ENCODE measurements around the gene VAPB. TPM values are rescaled to one million over a fixed set of nuclear protein-coding genes. Genes with fewer than 3 reads are reported as not detected.

VAPB gene
- total RNA-seq, 5 donors from 2014 or later (not counting 1 experiment from before 2014, with no cell fraction given): 26.4 to 35.0 (median 30.8) TPM

DNA sequence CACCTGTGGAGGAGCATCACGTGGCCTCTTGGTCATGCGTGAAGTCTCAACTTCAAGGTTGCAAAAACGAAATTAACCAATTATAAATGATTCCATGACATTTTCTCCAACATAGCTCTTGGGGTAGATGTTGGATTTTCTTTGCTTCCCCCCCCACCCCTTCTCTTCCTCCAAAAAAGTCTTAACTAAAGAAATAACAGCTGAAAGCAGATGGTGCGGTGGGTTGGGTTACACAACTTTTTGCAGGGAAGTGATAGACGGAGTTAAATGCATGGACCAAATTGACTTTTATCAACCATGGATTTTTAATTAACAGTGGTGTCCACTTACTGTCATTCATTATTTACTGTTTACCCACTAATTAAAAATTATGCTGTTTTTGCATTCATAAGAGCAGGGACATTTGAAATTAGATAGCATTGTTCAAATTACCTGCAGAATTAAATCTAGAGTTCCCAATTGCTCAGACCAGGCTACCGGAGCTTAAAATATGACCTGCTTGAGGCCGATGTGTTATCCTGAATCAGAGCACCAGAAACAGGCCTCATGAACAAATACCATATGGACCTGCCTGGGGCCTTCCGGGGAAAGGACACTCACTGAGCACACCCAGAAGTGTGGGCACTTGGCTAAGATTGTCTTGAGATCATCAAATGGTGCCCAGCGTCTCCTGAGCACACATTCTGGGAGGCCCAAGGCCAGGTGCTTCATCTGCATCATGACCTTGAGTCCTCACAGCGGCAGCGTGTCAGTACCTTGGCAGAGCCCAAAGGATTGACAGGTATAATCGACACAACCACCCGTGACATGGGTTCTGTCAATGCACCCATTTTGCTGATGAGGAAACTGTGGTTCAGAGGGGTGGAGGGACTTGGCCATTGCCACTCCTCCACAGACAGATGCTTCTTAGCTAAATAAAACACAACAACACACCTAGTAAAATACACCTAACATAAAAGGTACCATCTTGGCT lies 84.7 kb downstream of the VAPB start:
- Mint-ChIP-seq H3K4me1 (no peaks in the 10 kb centered on the region), H3K4me3 (no peak overlapping the region), H3K27ac (no peak overlapping the region), H3K36me3 (no peaks in the 10 kb centered on the region), H3K27me3 (no peaks in the 10 kb centered on the region), H3K9me3 (peaks cover 0 to 3% (median 0%) of the 10 kb centered on the region in 3 donors)
- H3K27me3 ChIP-seq (replicated peaks in 1 of 2; ENCODE audit: control insufficient read depth in 2 of 2, extremely low read depth in 1 of 2, insufficient read depth in 2 of 2, low read length in 1 of 2): no peaks in the 10 kb centered on the region
- no peak overlapping the region for H3K4me3 ChIP-seq (ENCODE audit: control insufficient read depth in 1 of 2, extremely low read depth in 1 of 2, low read length in 1 of 2)
- no peaks in the 10 kb centered on the region for H3K4me1 ChIP-seq (ENCODE audit: control insufficient read depth in 1 of 2, extremely low read depth in 1 of 2, insufficient read depth in 2 of 2, low read length in 2 of 2)
- DNase-seq (no peak), ATAC-seq (replicated peaks in 1 of 4) (no peak)
- no peak overlapping the region for H3K27ac ChIP-seq (ENCODE audit: low read length)
- 95% methylated on average over 5 of the region's 13 CpGs for WGBS (ENCODE audit: insufficient coverage)
- H3K9me3 ChIP-seq: no peaks in the 10 kb centered on the region
- CTCF ChIA-PET: interaction anchor here in 1 of 2 donors (0.6 kb wide), 1 partner anchor 31 kb away, joined by 3 read pairs; no protein-coding TSS in a partner anchor
- no peaks in the 10 kb centered on the region for H3K36me3 ChIP-seq (ENCODE audit: control insufficient read depth in 2 of 2, extremely low read depth in 1 of 2, insufficient read depth in 1 of 2, low read length in 1 of 2)
- POLR2A ChIA-PET: interaction anchor here in 1 of 2 donors (0.5 kb wide), 1 partner anchor 268 kb away, joined by 3 read pairs; no protein-coding TSS in a partner anchor

DNA sequence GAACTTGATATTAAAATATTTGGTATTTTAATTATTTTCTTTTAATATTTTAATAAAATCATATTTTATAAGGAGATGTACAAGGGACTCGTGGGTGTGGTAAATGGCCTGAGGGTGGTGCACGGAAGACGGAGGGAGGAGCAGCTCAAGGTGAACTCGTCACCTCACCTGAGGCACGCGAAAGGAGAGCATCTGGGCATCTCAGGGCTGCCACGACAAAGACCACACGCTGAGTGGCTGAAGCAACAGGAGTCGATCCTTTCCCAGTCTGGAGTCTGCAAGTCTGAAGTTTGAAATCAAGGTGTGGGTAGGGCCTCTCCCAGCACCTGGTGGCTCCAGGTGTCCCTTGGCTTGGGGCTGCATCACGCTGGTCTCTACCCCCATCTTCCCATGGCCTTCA lies 86.4 kb downstream of the VAPB start:
- DNase-seq (no peak), ATAC-seq (replicated peaks in 1 of 4) (no peak)
- Histone ChIP-seq H3K27me3 (replicated peaks in 1 of 2; ENCODE audit: control insufficient read depth in 2 of 2, extremely low read depth in 1 of 2, insufficient read depth in 2 of 2, low read length in 1 of 2) (no peaks in the 10 kb centered on the region), H3K4me3 (ENCODE audit: control insufficient read depth in 1 of 2, extremely low read depth in 1 of 2, low read length in 1 of 2) (no peak overlapping the region), H3K36me3 (ENCODE audit: control insufficient read depth in 2 of 2, extremely low read depth in 1 of 2, insufficient read depth in 1 of 2, low read length in 1 of 2) (no peaks in the 10 kb centered on the region), H3K9me3 (no peaks in the 10 kb centered on the region), H3K27ac (ENCODE audit: low read length) (no peak overlapping the region), H3K4me1 (ENCODE audit: control insufficient read depth in 1 of 2, extremely low read depth in 1 of 2, insufficient read depth in 2 of 2, low read length in 2 of 2) (no peaks in the 10 kb centered on the region)
- no peak overlapping the region for H3K4me3 Mint-ChIP-seq
- POLR2A ChIA-PET: no interaction called here
- H3K9me3 Mint-ChIP-seq: peaks cover 0 to 3% (median 0%) of the 10 kb centered on the region in 3 donors
- CTCF ChIA-PET: no interaction called here
- H3K4me1 Mint-ChIP-seq: no peaks in the 10 kb centered on the region
- no peak overlapping the region for H3K27ac Mint-ChIP-seq
- WGBS (ENCODE audit: insufficient coverage): 89% methylated on average over 9 of the region's 10 CpGs
- H3K36me3 Mint-ChIP-seq: no peaks in the 10 kb centered on the region
- H3K27me3 Mint-ChIP-seq: no peaks in the 10 kb centered on the region

- Mint-ChIP-seq H3K27me3 (peaks cover 0 to 13% of the 10 kb centered on the region in 2 donors), H3K36me3 (no peaks in the 10 kb centered on the region), H3K27ac (no peak overlapping the region), H3K4me3 (no peak overlapping the region), H3K9me3 (peaks cover 0 to 3% (median 0%) of the 10 kb centered on the region in 3 donors), H3K4me1 (peaks cover 4 to 8% (median 7%) of the 10 kb centered on the region in 3 donors)
- ATAC-seq (replicated peaks in 1 of 4) (no peak), DNase-seq (no peak)
- peaks cover 0 to 16% of the 10 kb centered on the region in 2 experiments for H3K27me3 ChIP-seq (replicated peaks in 1 of 2; ENCODE audit: control insufficient read depth in 2 of 2, extremely low read depth in 1 of 2, insufficient read depth in 2 of 2, low read length in 1 of 2)
- ChIA-PET CTCF (no interaction called here), POLR2A (interaction anchor here in 1 of 2 donors (0.6 kb wide), 1 partner anchor 1721 kb away, joined by 3 read pairs; no protein-coding TSS in a partner anchor)
- no peaks in the 10 kb centered on the region for H3K9me3 ChIP-seq
- H3K36me3 ChIP-seq (ENCODE audit: control insufficient read depth in 2 of 2, extremely low read depth in 1 of 2, insufficient read depth in 1 of 2, low read length in 1 of 2): no peaks in the 10 kb centered on the region
- H3K4me1 ChIP-seq (ENCODE audit: control insufficient read depth in 1 of 2, extremely low read depth in 1 of 2, insufficient read depth in 2 of 2, low read length in 2 of 2): no peaks in the 10 kb centered on the region
- H3K27ac ChIP-seq (ENCODE audit: low read length): no peak overlapping the region
- 33% methylated on average over 1 of the region's 3 CpGs for WGBS (ENCODE audit: insufficient coverage)
- no peak overlapping the region for H3K4me3 ChIP-seq (ENCODE audit: control insufficient read depth in 1 of 2, extremely low read depth in 1 of 2, low read length in 1 of 2)
Measured at GRCh38 chr20:58478141-58478805, 89.2 kb downstream of the VAPB start.

DNA sequence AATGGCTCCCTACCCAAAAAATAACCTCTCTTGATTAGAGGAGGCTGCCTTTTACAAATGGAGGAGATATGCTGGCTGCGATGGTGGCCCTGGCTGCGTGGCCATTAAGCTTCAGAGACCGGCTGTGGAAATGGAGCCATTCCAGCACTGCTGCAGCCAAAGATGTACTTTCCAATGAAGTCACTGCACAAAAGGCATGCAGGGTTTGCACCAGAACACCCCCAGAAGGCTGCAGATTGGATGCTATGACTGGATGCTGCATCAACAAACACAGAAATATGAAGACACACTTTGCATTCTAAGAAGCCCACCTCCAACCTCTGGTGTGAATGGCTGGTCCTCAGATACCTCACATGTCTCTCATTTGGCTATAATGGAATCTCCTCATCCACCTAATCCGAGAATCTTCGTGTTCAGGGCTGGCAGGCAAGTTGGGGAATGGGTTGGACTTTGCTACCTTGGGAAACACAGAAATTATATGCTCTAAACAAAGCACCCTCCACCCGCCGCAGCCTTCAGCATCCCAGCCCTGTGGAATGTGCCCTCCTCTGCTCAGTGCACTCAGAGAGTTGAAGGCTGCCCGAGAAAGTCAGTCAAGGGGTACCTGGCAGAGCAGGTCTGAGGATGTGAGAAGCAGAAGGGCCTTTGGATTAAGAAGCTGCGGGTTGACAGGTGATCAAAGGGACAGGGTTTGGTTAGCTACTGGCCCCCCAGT lies 90.9 kb downstream of the VAPB start:
- Mint-ChIP-seq H3K4me1 (peaks cover 4 to 8% (median 7%) of the 10 kb centered on the region in 3 donors), H3K27ac (no peak overlapping the region), H3K27me3 (peaks cover 3 to 14% of the 10 kb centered on the region in 2 donors), H3K4me3 (no peak overlapping the region), H3K36me3 (no peaks in the 10 kb centered on the region), H3K9me3 (peaks cover 0 to 3% (median 0%) of the 10 kb centered on the region in 3 donors)
- Histone ChIP-seq H3K4me3 (ENCODE audit: control insufficient read depth in 1 of 2, extremely low read depth in 1 of 2, low read length in 1 of 2) (no peak overlapping the region), H3K27ac (ENCODE audit: low read length) (no peak overlapping the region), H3K9me3 (no peaks in the 10 kb centered on the region), H3K4me1 (ENCODE audit: control insufficient read depth in 1 of 2, extremely low read depth in 1 of 2, insufficient read depth in 2 of 2, low read length in 2 of 2) (no peaks in the 10 kb centered on the region), H3K36me3 (ENCODE audit: control insufficient read depth in 2 of 2, extremely low read depth in 1 of 2, insufficient read depth in 1 of 2, low read length in 1 of 2) (no peaks in the 10 kb centered on the region), H3K27me3 (replicated peaks in 1 of 2; ENCODE audit: control insufficient read depth in 2 of 2, extremely low read depth in 1 of 2, insufficient read depth in 2 of 2, low read length in 1 of 2) (peaks cover 0 to 21% of the 10 kb centered on the region in 2 experiments)
- WGBS (ENCODE audit: insufficient coverage): 82% methylated on average over 5 of the region's 9 CpGs
- POLR2A ChIA-PET: no interaction called here
- CTCF ChIA-PET: interaction anchor here in 1 of 2 donors (0.6 kb wide), 1 partner anchor 364 kb away, joined by 3 read pairs; no protein-coding TSS in a partner anchor
- ATAC-seq (replicated peaks in 1 of 4) (no peak), DNase-seq (no peak)

GRCh38 chr20:58480551-58481336 lies 91.7 kb downstream of the VAPB start:
- Histone ChIP-seq H3K27me3 (replicated peaks in 1 of 2; ENCODE audit: control insufficient read depth in 2 of 2, extremely low read depth in 1 of 2, insufficient read depth in 2 of 2, low read length in 1 of 2) (peaks cover 0 to 25% of the 10 kb centered on the region in 2 experiments), H3K4me3 (ENCODE audit: control insufficient read depth in 1 of 2, extremely low read depth in 1 of 2, low read length in 1 of 2) (no peak overlapping the region), H3K36me3 (ENCODE audit: control insufficient read depth in 2 of 2, extremely low read depth in 1 of 2, insufficient read depth in 1 of 2, low read length in 1 of 2) (no peaks in the 10 kb centered on the region), H3K9me3 (no peaks in the 10 kb centered on the region), H3K4me1 (ENCODE audit: control insufficient read depth in 1 of 2, extremely low read depth in 1 of 2, insufficient read depth in 2 of 2, low read length in 2 of 2) (no peaks in the 10 kb centered on the region), H3K27ac (ENCODE audit: low read length) (no peak overlapping the region)
- H3K4me1 Mint-ChIP-seq: peaks cover 4 to 8% (median 7%) of the 10 kb centered on the region in 3 donors
- 79% methylated on average over 12 of the region's 16 CpGs for WGBS (ENCODE audit: insufficient coverage)
- H3K27ac Mint-ChIP-seq: no peak overlapping the region
- peaks cover 4 to 7% (median 6%) of the 10 kb centered on the region in 3 donors for H3K9me3 Mint-ChIP-seq
- no peak overlapping the region for H3K4me3 Mint-ChIP-seq
- DNase-seq (no peak), ATAC-seq (replicated peaks in 1 of 4) (no peak)
- CTCF ChIA-PET: interaction anchor here in 1 of 2 donors (1.0 kb wide), 1 partner anchor 358 kb away, joined by 4 read pairs; no protein-coding TSS in a partner anchor
- peaks cover 3 to 14% of the 10 kb centered on the region in 2 donors for H3K27me3 Mint-ChIP-seq
- POLR2A ChIA-PET: no interaction called here
- peaks cover 1% of the 10 kb centered on the region for H3K36me3 Mint-ChIP-seq
